Right lobe of liver (tissue), 4 donors: Measurements from ENCODE around the gene MTG1.

Source experiments
- CTCF ChIP-seq, 4 donors: fragments of 200-600 bp in 3 of 4; fragments of 450-650 bp in 1 of 4; IDR thresholded peaks; one replicate each; pipeline versions ENCODE4 v1.5.1 to v1.8.0; 2016 to 2022; ENCODE audit warnings: antibody characterized with exemption in 4 of 4, mild to moderate bottlenecking in 2 of 4
- POLR2A ChIP-seq: fragments of 450-650 bp; IDR thresholded peaks from one replicate; pipeline ENCODE4 v1.6.1; 2017; ENCODE audit warnings: antibody characterized with exemption, mild to moderate bottlenecking
- donor health status: DM: no; HTN: no; CAD: no.
- donor health status: DM: no; HTN: no; CAD: no.
- donor health status: DM: no; HTN: yes; CAD: no.

GRCh38 chr10:133349577-133350011 is 44.4 kb upstream of the MTG1 start:
- TF ChIP-seq POLR2A (no peak), CTCF (IDR thresholded peaks at IDR 0.05) (no peak)
